ENCODE data around the gene ZNF469. TPM values are rescaled to one million over a fixed set of nuclear protein-coding genes. Genes with fewer than 3 reads are reported as not detected.

The ZNF469 gene
- total and polyA plus RNA-seq, 2 donors (not counting 3 experiments of a cell fraction or from before 2014, with no cell fraction given): 0.90 to 5.7 TPM

DNA sequence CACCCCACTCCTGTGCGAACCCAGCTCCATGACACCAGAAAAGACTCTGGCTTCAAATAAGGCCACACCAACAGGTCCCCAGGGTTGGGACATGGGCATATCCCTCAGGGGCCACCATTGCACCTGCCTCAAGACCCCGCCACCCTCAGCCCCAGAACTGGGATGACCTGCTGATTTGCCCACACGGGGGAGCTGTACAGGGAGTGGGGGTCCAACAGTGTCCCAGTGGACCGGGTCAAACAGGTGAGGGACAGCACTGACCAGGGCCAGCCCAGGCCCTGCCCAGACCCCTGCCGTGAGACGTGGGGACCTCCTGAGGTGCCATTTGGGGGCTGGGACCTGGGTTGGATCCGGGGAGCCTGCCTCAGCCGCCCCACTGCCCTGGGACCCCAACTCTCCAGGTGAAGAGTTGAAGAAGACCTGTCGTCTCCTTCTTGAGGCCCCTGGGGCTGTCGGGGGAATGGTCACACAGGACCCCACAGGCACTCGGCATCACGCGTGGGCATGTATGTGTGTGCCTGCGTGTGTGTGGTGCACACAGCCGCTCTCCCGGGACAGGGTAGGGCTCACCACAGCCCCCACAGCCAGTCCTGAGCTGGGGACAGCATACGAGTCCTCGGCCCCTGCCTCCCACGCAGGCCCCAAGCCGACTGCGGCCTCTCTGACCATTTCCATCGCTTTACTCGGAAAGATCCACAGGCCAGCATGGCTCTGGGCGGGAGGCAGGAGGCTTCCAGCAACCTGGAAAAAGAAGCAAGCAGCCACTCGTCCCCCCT is 34.2 kb upstream of the ZNF469 start:
- CTCF ChIA-PET: interaction anchor here (0.7 kb wide), 1 partner anchor 82 kb away, joined by 3 read pairs; no protein-coding TSS in a partner anchor
- H3K27me3 ChIP-seq (ENCODE audit: control insufficient read depth in 2 of 2, insufficient read depth in 2 of 2, low read length in 2 of 2): no peaks in the 10 kb centered on the region
- FAIRE-seq: no peak
- no peak for DNase-seq (ENCODE audit: low read depth, low spot score)
- no peak overlapping the region for H3K4me2 ChIP-seq (ENCODE audit: insufficient read depth, low read length)
- no peaks in the 10 kb centered on the region for H3K9me1 ChIP-seq (replicated peaks; ENCODE audit: control insufficient read depth, extremely low read depth, insufficient read depth, low read length)
- dilution Hi-C loops (cut with MboI; ENCODE audit: extremely low pct_ligation_motif_present, low sequenced_read_pairs) (no loop called here), intact Hi-C loops (cut with micrococcal nuclease) (no loop called here)
- H3K27ac ChIP-seq (ENCODE audit: insufficient read depth, low read depth, low read length): no peak overlapping the region
- H3K9ac ChIP-seq (replicated peaks; ENCODE audit: extremely low read depth, insufficient read depth, low read length): no peak overlapping the region
- no peaks in the 10 kb centered on the region for H4K20me1 ChIP-seq (replicated peaks; ENCODE audit: control insufficient read depth, extremely low read depth, insufficient read depth, low read length)
- H3K79me2 ChIP-seq (ENCODE audit: control insufficient read depth, insufficient read depth, low read length): no peaks in the 10 kb centered on the region
- H3K36me3 ChIP-seq (ENCODE audit: control insufficient read depth in 2 of 2, extremely low read depth in 1 of 2, insufficient read depth in 2 of 2, low read length in 2 of 2): no peaks in the 10 kb centered on the region
- TF ChIP-seq POLR2AphosphoS5 (IDR thresholded peaks at IDR 0.05; ENCODE audit: insufficient read depth, low read depth, low read length): no peak
- no peak for TF ChIP-seq JUN (IDR thresholded peaks at IDR 0.05; ENCODE audit: borderline replicate concordance, insufficient read depth, insufficient read length, low read depth)
- TF ChIP-seq EZH2 (IDR thresholded peaks at IDR 0.05; ENCODE audit: borderline replicate concordance, low read depth, low read length, severe bottlenecking): no peak
- no peak for TF ChIP-seq FOS (IDR thresholded peaks at IDR 0.05; ENCODE audit: borderline replicate concordance, insufficient read depth, low read length)
- TF ChIP-seq, protein P1, sequence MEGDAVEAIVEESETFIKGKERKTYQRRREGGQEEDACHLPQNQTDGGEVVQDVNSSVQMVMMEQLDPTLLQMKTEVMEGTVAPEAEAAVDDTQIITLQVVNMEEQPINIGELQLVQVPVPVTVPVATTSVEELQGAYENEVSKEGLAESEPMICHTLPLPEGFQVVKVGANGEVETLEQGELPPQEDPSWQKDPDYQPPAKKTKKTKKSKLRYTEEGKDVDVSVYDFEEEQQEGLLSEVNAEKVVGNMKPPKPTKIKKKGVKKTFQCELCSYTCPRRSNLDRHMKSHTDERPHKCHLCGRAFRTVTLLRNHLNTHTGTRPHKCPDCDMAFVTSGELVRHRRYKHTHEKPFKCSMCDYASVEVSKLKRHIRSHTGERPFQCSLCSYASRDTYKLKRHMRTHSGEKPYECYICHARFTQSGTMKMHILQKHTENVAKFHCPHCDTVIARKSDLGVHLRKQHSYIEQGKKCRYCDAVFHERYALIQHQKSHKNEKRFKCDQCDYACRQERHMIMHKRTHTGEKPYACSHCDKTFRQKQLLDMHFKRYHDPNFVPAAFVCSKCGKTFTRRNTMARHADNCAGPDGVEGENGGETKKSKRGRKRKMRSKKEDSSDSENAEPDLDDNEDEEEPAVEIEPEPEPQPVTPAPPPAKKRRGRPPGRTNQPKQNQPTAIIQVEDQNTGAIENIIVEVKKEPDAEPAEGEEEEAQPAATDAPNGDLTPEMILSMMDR (IDR thresholded peaks at IDR 0.05; ENCODE audit: extremely low read depth in 1 of 2, insufficient read depth in 1 of 2, low read depth in 1 of 2, low read length in 2 of 2): no peak
- no peak for TF ChIP-seq GATA2 (IDR thresholded peaks at IDR 0.05; ENCODE audit: insufficient read depth, insufficient read length, low read depth, low read length)
- TF ChIP-seq POLR2A (IDR thresholded peaks at IDR 0.05; ENCODE audit: low read depth, low read length): no peak
- TF ChIP-seq MYC (IDR thresholded peaks at IDR 0.05; ENCODE audit: low read depth, low read length): no peak
- no peak for TF ChIP-seq MAX (IDR thresholded peaks at IDR 0.05; ENCODE audit: insufficient read depth, insufficient read length)
- no peak overlapping the region for H3K4me3 ChIP-seq (replicated peaks in 1 of 3; ENCODE audit: insufficient read depth in 1 of 3, low read depth in 1 of 3, low read length in 3 of 3)
- POLR2A ChIA-PET: no interaction called here
- no peak overlapping the region for H2AFZ ChIP-seq (ENCODE audit: low read depth, low read length)
- no peaks in the 10 kb centered on the region for H3K9me3 ChIP-seq (replicated peaks; ENCODE audit: control insufficient read depth, insufficient read depth, low read length)
- no TSS peak for BruUV-seq (replicated peaks)
- no peaks in the 10 kb centered on the region for H3K4me1 ChIP-seq (ENCODE audit: control insufficient read depth, extremely low read depth, insufficient read depth, low read length)
